GM19452 (cell line): Measurements from ENCODE around the gene RHBDL2.
A peak's percentile ranks its signal among the peaks of the same experiment; 100 is the strongest.
"Not testable (repeated sequence)": the region's sequence is repeated elsewhere in the genome, so short reads cannot be mapped to it uniquely, and the experiment has no call there.

ENCODE experiments used
- ATAC-seq: cut with Tn5 transposase; IDR thresholded peaks from one replicate; pipeline ENCODE4 v1.9.1; 2021; ENCODE audit not compliant: unreplicated experiment

RHBDL2 gene

DNA sequence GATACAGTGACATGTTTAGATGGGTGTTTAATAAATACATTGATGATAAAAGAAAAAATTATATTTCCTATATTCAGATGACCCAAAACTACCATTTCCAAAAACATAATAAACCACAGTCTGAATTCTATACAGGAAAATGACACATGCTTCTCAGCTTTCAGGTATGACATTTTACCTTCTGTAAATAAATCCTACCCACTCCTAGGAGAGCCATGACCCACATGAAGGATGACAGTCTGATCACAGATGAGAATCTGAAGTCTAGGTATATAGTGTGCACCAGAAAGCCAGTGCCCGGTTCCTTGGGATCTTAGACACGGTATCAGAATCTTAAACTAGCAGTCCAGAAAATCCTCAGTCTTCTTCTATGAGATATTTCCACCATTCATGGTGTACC is 56.5 kb downstream of the RHBDL2 start:
- no peak for ATAC-seq

DNA sequence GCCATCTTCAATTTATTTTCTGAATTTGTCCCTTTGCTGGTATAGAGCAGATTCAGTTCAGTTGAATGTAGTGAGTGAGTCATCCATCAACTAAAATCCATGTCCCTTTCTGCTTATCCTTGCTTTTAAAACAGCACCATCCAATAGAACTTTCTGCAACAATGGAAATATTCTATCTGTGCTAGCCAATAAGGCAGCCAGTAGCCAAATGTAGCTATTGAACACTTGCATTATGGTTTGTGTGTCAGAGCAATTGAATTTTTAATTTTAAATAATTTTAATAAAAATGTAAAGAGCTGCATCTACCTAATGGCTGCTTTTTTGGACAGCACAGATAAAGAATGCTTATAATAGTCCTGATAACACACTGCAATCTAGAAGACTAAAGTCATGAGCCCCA is 60.1 kb downstream of the RHBDL2 start, which contains the start of gene GJA9:
GJA9 (minus strand) TSS at position 101 of the 400 bp plus-strand sequence. CDS start 5,489 bp downstream, outside the sequence.
- ATAC-seq, result no peak

DNA sequence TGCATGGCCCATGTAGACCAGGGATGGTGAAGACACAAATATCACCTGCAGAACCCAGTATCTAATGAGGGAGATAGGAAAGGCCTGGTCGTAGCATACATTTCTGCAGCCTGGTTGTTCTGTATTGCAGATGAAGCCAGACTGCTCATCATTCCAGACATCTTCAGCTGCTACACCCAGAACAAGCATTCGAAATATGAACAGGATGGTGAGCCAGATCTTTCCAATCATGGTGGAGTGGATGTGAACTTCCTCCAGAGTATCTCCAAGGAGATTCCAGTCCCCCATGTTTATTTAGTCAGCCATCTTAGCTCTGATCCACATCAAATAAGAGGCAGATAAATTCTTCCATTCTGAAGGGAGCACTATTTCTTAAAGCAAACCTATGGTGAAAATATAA is 65.8 kb downstream of the RHBDL2 start:
- no peak for ATAC-seq

DNA sequence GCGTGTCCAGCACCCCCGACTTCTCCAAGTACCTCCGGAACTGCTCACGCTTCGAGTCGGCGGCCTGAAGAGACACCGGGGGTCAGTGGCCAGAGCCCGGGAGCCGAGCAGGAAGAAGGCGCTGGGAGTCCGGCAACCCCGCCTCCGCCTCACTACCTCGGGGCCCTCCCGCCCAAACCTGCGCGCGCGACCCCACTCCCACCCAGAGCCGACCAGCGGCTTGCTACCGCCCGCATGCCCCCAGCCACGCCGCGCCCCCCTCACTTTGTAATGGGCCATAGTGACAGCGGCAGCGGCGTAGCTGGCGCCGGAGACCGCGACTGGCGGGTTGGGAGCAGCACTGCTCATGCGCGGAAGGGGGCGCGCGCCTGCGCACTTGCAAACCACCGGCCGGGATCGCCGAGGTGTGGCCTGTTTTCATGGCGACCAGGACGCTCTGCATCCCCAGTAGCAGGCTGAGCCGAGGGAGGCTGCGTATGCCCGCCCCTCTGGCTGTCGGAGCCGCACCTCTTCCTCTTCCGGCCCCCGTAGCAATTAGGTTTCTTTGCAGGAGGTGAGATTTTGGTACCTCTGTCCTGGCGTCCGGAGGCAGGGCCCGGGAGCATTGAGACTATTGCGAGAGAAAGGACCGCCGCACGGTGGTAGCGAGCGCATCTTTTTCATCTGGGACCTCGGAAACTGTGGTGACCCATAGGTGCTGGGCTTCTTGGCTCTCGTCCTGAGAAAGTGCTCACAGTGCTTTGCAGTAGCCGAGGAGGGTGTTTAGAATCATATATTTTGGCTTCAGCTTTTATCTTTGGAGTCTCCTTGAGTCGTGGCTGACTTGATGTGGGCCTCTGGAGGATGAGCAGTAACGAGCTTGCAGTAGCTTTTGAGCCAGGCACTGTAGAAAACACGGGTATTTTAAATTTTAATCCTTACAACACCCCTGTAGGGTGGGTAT is 68.3 kb downstream of the RHBDL2 start, which contains the start of gene MYCBP:
MYCBP (minus strand) TSS at position 322 of the 943 bp plus-strand sequence; CDS start at position 279, 43 bp downstream.
- peak; percentile 98 for ATAC-seq

DNA sequence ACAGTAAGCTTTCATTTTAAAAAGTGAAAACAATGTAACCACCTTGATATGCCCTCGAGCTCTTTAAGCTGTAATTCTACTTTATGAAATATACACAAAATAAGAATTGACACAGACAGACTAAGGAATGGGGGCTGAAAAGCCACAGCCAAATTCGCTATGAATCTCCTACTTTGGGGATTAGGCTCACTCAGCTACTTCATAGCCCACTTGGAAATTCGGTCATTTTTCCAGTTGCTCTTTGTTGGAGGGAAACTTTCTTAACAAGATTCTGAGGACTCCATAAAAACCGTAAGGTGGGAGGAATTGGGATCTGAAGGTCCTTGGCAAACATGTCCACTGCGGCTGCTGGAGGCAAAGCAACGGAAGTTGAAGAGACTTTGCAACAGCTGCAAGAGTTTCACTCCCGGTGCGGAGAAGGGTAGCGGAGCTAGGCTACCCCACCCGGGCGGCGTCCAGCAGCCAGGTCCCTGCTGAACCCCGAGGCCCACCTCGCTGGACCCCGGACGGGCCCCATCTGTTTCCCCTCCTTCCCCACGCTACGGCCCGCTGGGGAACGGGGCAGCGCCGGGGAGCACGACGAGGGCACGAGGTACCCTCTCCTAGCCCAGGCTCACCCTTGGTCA is 69.1 kb downstream of the RHBDL2 start:
- ATAC-seq, result peak; percentile 27

DNA sequence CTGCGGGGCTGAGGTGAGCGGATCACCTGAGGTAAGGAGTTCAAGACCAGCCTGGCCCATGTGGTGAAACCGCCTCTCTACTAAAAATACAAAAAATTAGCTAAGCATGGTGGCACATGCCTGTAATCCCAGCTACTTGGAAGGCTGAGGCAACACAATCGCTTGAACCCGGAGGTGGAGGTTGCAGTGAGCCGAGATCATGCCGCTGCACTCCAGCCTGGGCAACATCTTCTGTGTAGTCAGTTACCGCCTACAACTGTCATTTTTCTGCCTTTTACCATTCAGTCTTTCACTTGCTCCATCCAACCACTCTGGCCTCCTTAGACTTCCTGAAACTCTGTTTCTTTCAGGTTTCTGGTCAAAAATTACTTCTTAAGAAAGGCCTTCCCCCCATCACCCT is 70.6 kb downstream of the RHBDL2 start:
- ATAC-seq, result no peak

DNA sequence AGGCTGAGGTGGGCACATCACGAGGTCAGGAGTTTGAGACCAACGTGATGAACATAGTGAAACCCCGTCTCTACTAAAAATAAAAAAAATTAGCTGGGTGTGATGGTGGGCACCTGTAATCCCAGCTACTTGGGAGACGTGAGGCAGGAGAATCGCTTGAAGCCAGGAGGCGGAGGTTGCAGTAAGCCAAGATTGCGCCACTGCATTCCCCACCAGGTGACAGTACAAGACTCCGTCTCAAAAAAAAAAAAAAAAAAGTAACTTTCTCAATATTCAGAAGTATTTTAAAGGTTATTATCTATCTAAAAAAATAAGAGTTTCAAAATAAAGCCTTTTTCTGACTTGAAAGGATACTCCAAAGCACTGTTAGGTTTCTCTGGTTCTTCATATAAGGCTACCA is 74.4 kb downstream of the RHBDL2 start:
- no peak for ATAC-seq

DNA sequence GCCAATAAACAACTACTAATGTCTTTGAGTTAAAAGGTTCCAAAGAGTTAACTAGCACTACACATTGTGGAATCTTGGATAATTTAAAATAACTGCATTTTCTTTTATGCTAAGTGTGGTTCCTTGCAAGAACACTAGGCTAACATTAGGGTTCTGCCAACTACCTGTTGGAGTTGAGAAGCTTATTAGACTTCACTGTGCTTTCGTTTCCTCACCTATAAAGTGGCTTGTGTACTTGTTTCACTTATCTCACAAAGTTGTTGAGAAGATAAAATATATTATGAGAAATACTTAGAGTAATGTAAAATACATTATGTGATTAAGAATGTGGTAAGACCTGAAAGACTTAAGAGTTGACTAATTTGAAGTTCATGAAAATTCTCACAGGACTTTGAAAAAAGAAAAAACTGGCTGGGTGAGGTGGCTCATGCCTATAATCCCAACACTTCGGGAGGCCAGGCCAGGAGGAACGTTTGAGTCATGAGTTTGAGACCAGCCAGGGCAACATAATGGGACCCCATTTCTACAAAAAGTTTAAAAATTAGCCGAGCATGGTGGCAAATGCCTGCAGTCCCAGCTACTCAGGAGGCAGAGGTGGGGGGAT is 76.4 kb downstream of the RHBDL2 start:
- ATAC-seq, result no peak

DNA sequence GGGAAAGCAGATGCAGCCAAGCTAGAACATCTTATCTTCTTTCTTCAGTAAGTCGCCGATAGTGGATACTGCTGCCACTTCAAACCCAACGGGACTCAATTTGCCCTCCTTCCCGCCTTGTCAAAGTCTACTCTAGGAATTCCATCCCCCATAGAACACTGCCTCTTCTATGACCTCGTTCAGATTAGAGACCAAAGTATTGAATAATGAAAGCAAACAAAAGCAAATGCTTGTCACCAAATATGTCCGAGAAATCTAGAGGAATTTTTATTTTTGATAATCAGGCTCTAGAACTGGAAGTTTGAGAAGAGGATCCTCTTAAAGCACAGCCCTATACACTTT is 81.2 kb downstream of the RHBDL2 start:
- ATAC-seq, result no peak

DNA sequence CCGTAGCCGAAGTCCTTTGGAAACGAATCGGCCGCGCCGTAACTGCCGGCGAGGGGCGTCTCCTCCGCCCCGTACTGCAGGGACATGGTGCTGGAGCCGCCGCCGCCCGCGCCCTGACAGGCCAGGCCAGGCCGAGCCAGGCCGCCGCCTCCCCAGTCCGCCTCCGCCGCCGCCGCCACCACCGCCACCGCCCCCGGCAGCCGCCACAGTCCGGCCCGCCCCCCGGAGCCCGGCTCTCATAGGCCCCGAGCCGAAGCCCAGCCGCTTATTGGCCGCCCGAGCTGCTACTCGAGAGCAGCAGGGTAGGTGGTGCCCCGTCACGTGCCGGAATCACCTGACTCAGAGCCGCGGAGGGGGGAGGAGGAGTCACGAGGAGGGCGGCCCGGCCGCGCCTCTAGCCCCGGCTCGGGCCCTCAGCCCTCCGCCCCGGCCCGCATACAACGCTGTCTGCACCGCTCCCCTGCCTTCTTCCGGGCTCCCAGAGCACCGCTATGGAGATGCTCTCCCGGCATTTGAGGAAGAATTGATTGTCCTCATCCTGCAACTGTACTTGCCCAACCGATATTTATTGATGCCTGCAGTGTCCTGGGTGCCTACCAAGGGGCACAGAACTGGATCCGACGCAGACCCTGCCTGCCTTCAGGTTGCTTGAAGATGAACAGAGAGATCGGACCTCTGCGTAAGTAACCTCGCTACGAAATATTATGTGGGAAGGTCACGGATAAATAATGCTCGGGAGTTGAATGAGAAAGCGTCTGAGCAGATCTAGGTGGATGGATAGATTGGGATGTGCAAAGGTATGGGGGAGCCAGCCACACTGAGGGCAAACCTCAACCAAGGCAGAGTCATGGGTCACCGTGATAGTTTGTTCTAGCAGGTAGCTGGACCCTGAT is 81.8 kb downstream of the RHBDL2 start, which contains the start of gene RRAGC:
RRAGC (minus strand) TSS at position 212 of the 893 bp plus-strand sequence; CDS start at position 86, 126 bp downstream.
- peak; percentile 92 for ATAC-seq

DNA sequence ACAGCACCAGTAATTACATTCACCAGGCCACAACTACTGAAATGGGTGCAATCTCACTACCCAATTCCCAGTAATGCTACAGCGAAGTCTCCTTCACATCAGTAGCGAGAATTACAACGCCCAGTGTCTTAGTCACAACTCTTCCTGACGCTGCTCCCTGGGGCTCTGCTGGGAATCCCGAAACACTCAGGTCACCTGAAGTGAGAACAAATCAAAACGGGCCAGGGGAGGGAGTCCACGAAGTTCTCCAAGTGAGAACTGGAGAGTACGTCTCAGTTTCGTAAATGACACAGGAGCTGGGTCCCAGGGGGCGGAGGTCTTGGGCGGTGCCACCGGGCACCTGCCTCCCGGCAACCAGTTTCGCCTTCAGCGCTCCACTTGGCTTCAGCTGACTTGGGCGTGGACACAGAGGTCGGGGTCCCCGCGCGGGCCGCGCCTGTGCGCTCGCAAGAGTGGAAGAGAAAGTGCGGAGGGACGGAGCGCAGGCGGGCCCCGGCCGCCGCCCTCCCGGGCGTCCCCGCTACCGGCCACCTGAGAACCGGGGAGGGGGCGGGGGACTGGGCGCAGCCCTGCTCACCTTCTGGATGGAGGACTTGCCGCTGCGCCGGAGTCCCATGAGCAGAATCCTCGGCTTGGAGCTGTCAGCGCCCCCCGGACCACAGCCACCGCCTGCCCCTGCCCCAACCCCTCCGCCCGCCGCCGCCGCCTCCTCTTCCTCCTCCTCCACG is 82.6 kb downstream of the RHBDL2 start:
- ATAC-seq, result peak; percentile 31

DNA sequence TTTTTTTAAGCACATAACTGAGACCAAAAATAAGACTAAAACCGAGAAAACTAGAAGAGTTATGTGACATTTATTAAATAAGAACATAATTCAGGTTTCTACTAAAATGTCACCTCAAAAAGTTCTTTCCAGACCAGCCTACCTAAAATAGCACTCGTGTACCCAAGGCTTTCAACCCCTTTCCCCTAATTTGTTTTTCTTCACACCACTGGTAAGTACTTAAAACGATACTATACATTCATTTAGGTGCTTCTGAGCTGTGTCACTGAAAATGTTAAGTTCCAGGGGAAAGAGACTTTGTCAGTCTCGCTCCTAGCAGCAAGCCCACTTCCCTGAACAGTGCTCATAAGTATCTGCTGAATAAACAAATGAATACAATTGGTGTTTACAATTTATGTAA is 88.8 kb downstream of the RHBDL2 start:
- ATAC-seq, result no peak

DNA sequence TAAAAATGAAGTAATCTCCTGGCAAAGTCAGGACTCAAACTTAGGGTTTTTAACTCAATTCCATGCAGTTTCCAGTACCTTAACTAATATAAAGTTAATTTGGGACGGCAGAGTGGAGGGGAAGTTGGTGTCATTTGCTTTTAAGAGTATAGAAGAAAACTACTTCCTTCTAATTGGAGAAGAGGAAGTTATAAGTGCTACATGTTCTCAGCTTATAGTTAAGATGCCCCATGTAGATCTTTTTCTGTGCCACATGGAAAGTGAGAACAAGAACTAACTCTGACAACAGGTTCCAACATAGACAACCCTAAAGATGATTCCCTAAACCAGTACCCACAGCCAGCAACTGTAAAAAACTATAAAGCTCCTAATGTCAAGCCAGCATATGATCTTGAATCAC is 93.6 kb downstream of the RHBDL2 start:
- no peak for ATAC-seq

DNA sequence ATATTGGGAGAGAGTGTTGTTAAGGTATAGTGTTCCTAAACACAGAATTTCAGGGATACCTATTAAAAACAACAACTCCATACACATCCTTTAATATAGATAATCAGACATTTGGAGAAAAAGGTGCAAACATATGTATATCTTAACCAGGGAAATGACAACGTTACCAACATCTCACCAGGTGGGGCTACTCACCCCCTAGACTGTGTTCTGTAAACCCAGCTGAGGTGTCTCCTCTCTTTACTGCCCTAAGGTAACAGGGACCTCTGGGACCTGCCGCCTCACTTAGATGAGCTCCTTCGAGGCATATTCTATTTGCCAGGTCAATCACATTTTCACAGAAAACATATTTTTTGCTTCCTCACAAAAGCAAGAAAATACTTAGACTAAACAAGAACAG is 95.4 kb downstream of the RHBDL2 start:
- ATAC-seq, result no peak

DNA sequence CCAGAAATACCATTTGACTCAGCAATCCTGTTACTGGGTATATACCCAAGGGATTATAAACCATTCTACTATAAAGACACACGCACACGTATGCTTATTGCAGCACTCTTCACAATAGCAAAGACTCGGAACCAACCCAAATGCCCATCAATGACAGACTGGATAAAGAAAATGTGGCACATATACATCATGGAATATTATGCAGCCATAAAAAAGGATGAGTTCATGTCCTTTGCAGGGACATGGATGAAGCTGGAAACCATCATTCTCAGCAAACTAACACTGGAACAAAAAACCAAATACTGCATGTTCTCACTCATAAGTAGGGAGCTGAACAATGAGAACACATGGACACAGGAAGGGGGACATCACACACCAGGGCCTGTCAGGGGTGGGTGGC is 96.5 kb downstream of the RHBDL2 start:
- not testable (repeated sequence) for ATAC-seq

DNA sequence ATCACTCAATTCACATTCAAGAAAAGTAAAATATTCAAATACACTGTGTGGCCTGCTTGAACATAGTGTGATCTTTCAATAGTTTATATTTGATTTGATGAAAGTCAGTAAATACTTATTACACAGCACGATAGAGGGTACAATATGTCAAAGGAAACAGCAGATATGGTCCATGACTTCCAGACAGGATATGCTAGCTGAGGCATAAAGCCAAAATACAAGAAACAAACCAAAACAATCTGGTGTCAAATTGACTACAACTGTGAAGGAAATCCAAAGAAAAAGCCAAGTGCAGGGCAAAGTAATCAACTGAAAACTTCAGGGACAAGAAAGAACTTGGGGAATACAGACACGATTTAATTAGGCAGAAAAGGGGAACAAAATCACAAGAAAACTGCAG is 101.3 kb downstream of the RHBDL2 start:
- ATAC-seq, result no peak

DNA sequence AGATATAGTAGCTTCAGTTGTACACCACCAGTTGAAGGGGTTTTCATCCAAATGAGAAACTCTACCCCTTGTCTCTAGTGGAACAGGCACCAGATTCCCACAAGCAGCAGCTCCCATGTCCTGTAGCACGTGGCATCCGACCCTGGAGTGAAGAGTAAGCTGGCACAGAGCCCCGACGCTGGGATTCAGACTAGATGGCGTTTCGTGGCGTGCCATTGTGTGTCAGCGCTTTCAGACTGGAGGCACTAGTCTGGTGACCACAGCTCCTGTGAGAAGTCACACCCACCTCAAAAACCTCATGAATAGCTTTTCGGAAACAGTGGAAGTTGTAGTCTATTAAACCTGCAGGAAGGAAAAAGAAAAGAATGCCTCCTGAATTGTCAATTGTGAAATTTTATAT is 102.3 kb downstream of the RHBDL2 start:
- ATAC-seq, result no peak

DNA sequence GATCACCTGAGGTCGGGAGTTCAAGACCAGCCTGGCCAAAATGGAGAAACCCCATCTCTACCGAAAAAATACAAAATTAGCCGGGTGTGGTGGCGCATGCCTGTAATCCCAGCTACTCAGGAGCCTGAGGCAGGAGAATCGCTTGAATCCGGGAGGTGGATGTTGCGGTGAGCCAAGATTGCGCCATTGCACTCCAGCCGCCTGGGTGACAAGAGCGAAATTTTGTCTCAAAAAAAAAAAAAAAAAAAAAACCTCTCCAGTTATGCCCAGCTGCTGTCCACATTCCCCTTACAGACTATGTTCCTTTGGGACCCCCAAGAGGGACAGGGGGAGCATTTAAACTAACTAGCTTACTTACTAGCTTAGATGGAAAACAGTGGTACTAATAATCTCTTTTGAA is 105.3 kb downstream of the RHBDL2 start:
- ATAC-seq, result not testable (repeated sequence)
